B cell (primary cell): ENCODE data around the gene GNAL. TPM values are rescaled to one million over a fixed set of nuclear protein-coding genes. Genes with fewer than 3 reads are reported as not detected.

Experiments
- ATAC-seq: fragments of 200-7000 bp; cut with Tn5 transposase; one replicate; pipeline ENCODE4 v1.10.0; 2021; ENCODE audit warnings: low read depth, mild to moderate bottlenecking, moderate number of reproducible peaks, moderate library complexity
- CTCF ChIA-PET: fragments of 350-600 bp; sonication (Branson Sonifier 250); formaldehyde crosslinking; loops from one replicate; lab custom pipeline; 2021; ENCODE audit warnings: antibody characterized with exemption, inconsistent platforms; lab: Charles Lee
- POLR2A ChIA-PET: fragments of 350-600 bp; sonication (Branson Sonifier 250); formaldehyde crosslinking; loops from one replicate; lab custom pipeline; 2021; ENCODE audit warnings: antibody characterized with exemption; lab: Charles Lee
- DNase-seq: peaks from one replicate; pipeline ENCODE4 v3.0.0; 2013
- H2AFZ ChIP-seq: 2 replicates; pipeline ENCODE4 v1.6.1; 2012; ENCODE audit warnings: mild to moderate bottlenecking, low read depth, low read length; ENCODE audit not compliant: insufficient read depth, poor library complexity, severe bottlenecking
- H3K27ac ChIP-seq, 2 donors: 1 replicate in 1 of 2; 2 replicates in 1 of 2; pipeline ENCODE4 v1.5.1; 2012 to 2013; ENCODE audit warnings: low read length in 2 of 2, mild to moderate bottlenecking in 2 of 2, moderate library complexity in 1 of 2
- H3K27me3 ChIP-seq, 4 experiments: fragments of 200-600 bp in 1 of 4; sonication (generic) in 1 of 4; replicated peaks in 1 of 4; 1 replicate in 2 of 4; 2 replicates in 2 of 4; pipeline versions ENCODE4 v1.6.1 to v1.7.0; 2013 to 2016; ENCODE audit warnings: low read length in 3 of 4, mild to moderate bottlenecking in 2 of 4, mixed read lengths in 1 of 4, moderate library complexity in 1 of 4; ENCODE audit not compliant: insufficient read depth in 4 of 4, control insufficient read depth in 3 of 4; ENCODE audit errors: control extremely low read depth in 1 of 4
- H3K36me3 ChIP-seq, 2 experiments: replicated peaks in 1 of 2; 1 replicate in 1 of 2; 2 replicates in 1 of 2; pipeline versions ENCODE4 v1.6.1 to v1.7.1; 2013; ENCODE audit warnings: low read length in 1 of 2; ENCODE audit not compliant: insufficient read depth in 2 of 2, control insufficient read depth in 1 of 2; ENCODE audit errors: control extremely low read depth in 1 of 2, extremely low read depth in 1 of 2
- H3K4me1 ChIP-seq, 2 donors: fragments of 200-600 bp in 1 of 2; sonication (generic) in 1 of 2; 1 replicate in 1 of 2; 2 replicates in 1 of 2; pipeline versions ENCODE4 v1.5.1 to v1.6.1; 2013 to 2017; ENCODE audit warnings: low read length in 2 of 2; ENCODE audit not compliant: control insufficient read depth in 2 of 2, insufficient read depth in 2 of 2
- H3K4me2 ChIP-seq: replicated peaks from 2 replicates; pipeline ENCODE3; 2012; ENCODE audit warnings: mild to moderate bottlenecking, low read depth, low read length; ENCODE audit not compliant: poor library complexity, severe bottlenecking
- H3K4me3 ChIP-seq, 5 experiments: fragments of 200-600 bp in 1 of 5; sonication (generic) in 1 of 5; 1 replicate in 3 of 5; 2 replicates in 2 of 5; pipeline versions ENCODE4 v1.5.1 to v1.7.0; 2011 to 2016; ENCODE audit warnings: low read length in 4 of 5, mild to moderate bottlenecking in 4 of 5, low read depth in 2 of 5, control low read depth in 1 of 5, moderate library complexity in 1 of 5; ENCODE audit not compliant: insufficient read depth in 1 of 5; ENCODE audit errors: control extremely low read depth in 1 of 5, extremely low read depth in 1 of 5
- H3K79me2 ChIP-seq: fragments of 200-600 bp; sonication (generic); one replicate; pipeline ENCODE4 v1.6.0; 2016; ENCODE audit warnings: low read length; ENCODE audit not compliant: control insufficient read depth, insufficient read depth
- H3K9ac ChIP-seq: fragments of 200-600 bp; sonication (generic); 2 replicates; pipeline ENCODE4 v1.6.1; 2017; ENCODE audit warnings: mild to moderate bottlenecking, low read length, moderate library complexity
- H3K9me3 ChIP-seq, 3 donors: one replicate each; pipeline versions ENCODE4 v1.6.1 to v1.7.1; 2013; ENCODE audit warnings: low read length in 2 of 3; ENCODE audit not compliant: control insufficient read depth in 2 of 3, insufficient read depth in 1 of 3; ENCODE audit errors: control extremely low read depth in 1 of 3
- H4K20me1 ChIP-seq: 2 replicates; pipeline ENCODE4 v1.6.0; 2012; ENCODE audit warnings: mild to moderate bottlenecking, low read length; ENCODE audit not compliant: insufficient read depth, control insufficient read depth, poor library complexity, severe bottlenecking
- H3K27ac Mint-ChIP-seq: one replicate; pipeline ENCODE4 v1.8.0; 2021; ENCODE audit warnings: mixed read lengths
- H3K27me3 Mint-ChIP-seq: one replicate; pipeline ENCODE4 v1.8.0; 2021; ENCODE audit warnings: mixed read lengths
- H3K4me1 Mint-ChIP-seq: one replicate; pipeline ENCODE4 v1.8.0; 2021; ENCODE audit warnings: mixed read lengths
- H3K4me3 Mint-ChIP-seq: one replicate; pipeline ENCODE4 v1.8.0; 2021; ENCODE audit warnings: mixed read lengths
- H3K9me3 Mint-ChIP-seq: one replicate; pipeline ENCODE4 v1.8.0; 2022; ENCODE audit warnings: mixed read lengths; ENCODE audit not compliant: insufficient read depth
- CTCF ChIP-seq: fragments of 200-600 bp; IDR thresholded peaks from one replicate; pipeline ENCODE4 v1.8.0; 2022; ENCODE audit warnings: antibody characterized with exemption, mild to moderate bottlenecking
- EZH2 ChIP-seq: IDR thresholded peaks from 2 replicates; pipeline ENCODE4 v1.6.1; 2012; ENCODE audit warnings: borderline replicate concordance, low read depth, mild to moderate bottlenecking, moderate library complexity, low read length; ENCODE audit not compliant: insufficient read depth, poor library complexity, severe bottlenecking
- WGBS: methylation state at CpG from one replicate; pipeline ENCODE4 v1.1.5; 2013; ENCODE audit warnings: missing lambda C conversion rate; ENCODE audit not compliant: insufficient coverage; 5-methylcytosine and 5-hydroxymethylcytosine counted together
- intact Hi-C: fragments of 100-400 bp; cut with micrococcal nuclease; formaldehyde crosslinking; loops from one replicate; pipeline ENCODE4 v1.10.0; 2022
- polyA plus RNA-seq: library from polyadenylated mRNA; depleted of rRNA; stranded (reverse); fragments of >200 nt; gene quantifications from 2 replicates; pipeline ENCODE4 v1.2.3, GENCODE V29; 2012
- total RNA-seq, 2 donors: library from RNA; stranded (reverse); fragments of 120-200 nt in 1 of 2; gene quantifications; 1 replicate in 1 of 2; 2 replicates in 1 of 2; pipeline versions ENCODE4 v1.2.3 to v1.2.4, GENCODE V29; 2013 to 2022

Gene GNAL
- total and polyA plus RNA-seq, 2 donors (not counting 1 experiment from before 2014, with no cell fraction given), result 0.01 to 0.12 TPM

- peaks cover 3% of the 10 kb centered on the region for H3K27me3 Mint-ChIP-seq
- no peak overlapping the region for H3K27ac Mint-ChIP-seq
- no peaks in the 10 kb centered on the region for H3K27me3 ChIP-seq
- POLR2A ChIA-PET, result no interaction called here
- no peaks in the 10 kb centered on the region for H3K4me1 Mint-ChIP-seq
- no peaks in the 10 kb centered on the region for H3K9me3 Mint-ChIP-seq
- DNase-seq (no peak), ATAC-seq (no peak)
- no peaks in the 10 kb centered on the region for H3K9me3 ChIP-seq
- intact Hi-C loops, result no loop called here
- no peaks in the 10 kb centered on the region for H3K79me2 ChIP-seq
- H3K4me3 ChIP-seq, result no peak overlapping the region
- no peaks in the 10 kb centered on the region for H3K36me3 ChIP-seq
- no peak overlapping the region for H3K4me2 ChIP-seq
- 92% methylated on average over 9 of the region's 10 CpGs for WGBS
- H3K27ac ChIP-seq, result no peak overlapping the region
- H3K4me3 Mint-ChIP-seq, result no peak overlapping the region
- no peak overlapping the region for H3K9ac ChIP-seq
- H4K20me1 ChIP-seq, result no peaks in the 10 kb centered on the region
- no peak overlapping the region for H2AFZ ChIP-seq
- CTCF ChIA-PET, result no interaction called here
- TF ChIP-seq CTCF (no peak), EZH2 (no peak)
- H3K4me1 ChIP-seq, result no peaks in the 10 kb centered on the region
Measured at GRCh38 chr18:11802586-11802985, 113.5 kb downstream of the GNAL start.

DNA sequence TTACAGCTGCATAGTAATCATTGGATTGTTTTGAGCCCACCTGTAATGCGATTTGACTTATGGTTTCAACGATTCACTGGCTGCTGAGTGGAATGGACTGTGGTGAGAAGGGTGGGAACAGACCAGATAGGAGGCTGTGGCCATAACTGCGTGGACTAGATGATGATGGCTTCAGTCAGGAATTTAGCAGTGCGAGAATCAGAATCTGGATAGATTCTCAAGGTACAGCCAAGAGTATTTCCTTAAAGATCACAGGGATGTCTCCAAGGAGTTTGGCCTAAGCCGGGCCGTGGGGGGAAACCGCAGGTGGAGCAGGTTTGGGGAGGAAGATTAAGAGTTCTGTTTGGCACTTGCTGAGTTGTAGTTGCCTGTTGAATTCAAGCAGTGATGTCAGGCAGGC, 118.2 kb downstream of the GNAL start:
- intact Hi-C loops, result no loop called here

More for the DNA sequence above, 118.2 kb downstream of the GNAL start:
- Histone ChIP-seq H3K27me3 (no peaks in the 10 kb centered on the region), H3K4me2 (no peak overlapping the region), H3K4me3 (no peak overlapping the region), H3K79me2 (no peaks in the 10 kb centered on the region), H3K36me3 (no peaks in the 10 kb centered on the region), H3K9me3 (peaks cover 0 to 3% (median 0%) of the 10 kb centered on the region in 3 donors), H3K27ac (no peak overlapping the region), H3K9ac (no peak overlapping the region), H4K20me1 (no peaks in the 10 kb centered on the region), H2AFZ (no peak overlapping the region), H3K4me1 (no peaks in the 10 kb centered on the region)
- 95% methylated on average over 7 of the region's 7 CpGs for WGBS
- H3K9me3 Mint-ChIP-seq, result no peaks in the 10 kb centered on the region
- no peak for DNase-seq
- ChIA-PET CTCF (no interaction called here), POLR2A (no interaction called here)
- H3K27me3 Mint-ChIP-seq, result peaks cover 10% of the 10 kb centered on the region
- no peak for ATAC-seq
- H3K4me1 Mint-ChIP-seq, result no peaks in the 10 kb centered on the region
- no peak for TF ChIP-seq CTCF
- no peak for TF ChIP-seq EZH2
- H3K27ac Mint-ChIP-seq, result no peak overlapping the region
- no peak overlapping the region for H3K4me3 Mint-ChIP-seq
